ENCODE data around the gene CISTR. TPM values are rescaled to one million over a fixed set of nuclear protein-coding genes. Genes with fewer than 3 reads are reported as not detected.
"Not testable (repeated sequence)": the region's sequence is repeated elsewhere in the genome, so short reads cannot be mapped to it uniquely, and the experiment has no call there.

Gene CISTR
- total and polyA plus RNA-seq, 7 donors, result not detected

DNA sequence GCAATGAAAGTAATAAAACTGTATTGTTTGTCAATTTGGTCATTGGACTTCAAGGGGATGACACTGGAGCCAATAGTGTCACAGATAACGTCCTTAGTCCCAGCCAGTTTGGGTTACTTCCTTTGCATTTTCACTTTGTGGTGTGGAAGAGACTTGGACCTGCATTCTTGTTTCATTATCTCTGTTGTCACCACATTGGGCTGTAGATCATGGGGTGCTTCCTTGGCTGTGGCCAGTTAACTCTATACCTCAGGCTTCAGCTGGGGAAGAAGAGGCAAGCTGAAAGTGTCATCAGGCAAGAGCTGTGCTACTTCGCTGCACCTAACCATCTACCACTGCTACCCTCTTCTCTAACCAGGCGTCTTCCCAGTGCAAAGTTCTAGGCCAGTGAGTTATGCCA lies 15.1 kb upstream of the CISTR start:
- Histone ChIP-seq H3K27ac (no peak overlapping the region), H3K4me1 (peaks cover 0 to 19% (median 17%) of the 10 kb centered on the region in 4 donors), H3K36me3 (no peaks in the 10 kb centered on the region), H3K27me3 (peaks cover 0 to 17% (median 0%) of the 10 kb centered on the region in 3 donors), H3K9me3 (no peaks in the 10 kb centered on the region), H3K4me3 (no peak overlapping the region)
- intact Hi-C loops (cut with DNase I), result no loop called here
- 37 to 63% methylated on average over 3 of the region's 3 CpGs for WGBS, 2 donors
- TF ChIP-seq EP300 (IDR thresholded peaks at IDR 0.05) (no peak), POLR2A (IDR thresholded peaks at IDR 0.05) (no peak), POLR2AphosphoS5 (IDR thresholded peaks at IDR 0.05) (no peak)
- TF ChIP-seq, protein P1, sequence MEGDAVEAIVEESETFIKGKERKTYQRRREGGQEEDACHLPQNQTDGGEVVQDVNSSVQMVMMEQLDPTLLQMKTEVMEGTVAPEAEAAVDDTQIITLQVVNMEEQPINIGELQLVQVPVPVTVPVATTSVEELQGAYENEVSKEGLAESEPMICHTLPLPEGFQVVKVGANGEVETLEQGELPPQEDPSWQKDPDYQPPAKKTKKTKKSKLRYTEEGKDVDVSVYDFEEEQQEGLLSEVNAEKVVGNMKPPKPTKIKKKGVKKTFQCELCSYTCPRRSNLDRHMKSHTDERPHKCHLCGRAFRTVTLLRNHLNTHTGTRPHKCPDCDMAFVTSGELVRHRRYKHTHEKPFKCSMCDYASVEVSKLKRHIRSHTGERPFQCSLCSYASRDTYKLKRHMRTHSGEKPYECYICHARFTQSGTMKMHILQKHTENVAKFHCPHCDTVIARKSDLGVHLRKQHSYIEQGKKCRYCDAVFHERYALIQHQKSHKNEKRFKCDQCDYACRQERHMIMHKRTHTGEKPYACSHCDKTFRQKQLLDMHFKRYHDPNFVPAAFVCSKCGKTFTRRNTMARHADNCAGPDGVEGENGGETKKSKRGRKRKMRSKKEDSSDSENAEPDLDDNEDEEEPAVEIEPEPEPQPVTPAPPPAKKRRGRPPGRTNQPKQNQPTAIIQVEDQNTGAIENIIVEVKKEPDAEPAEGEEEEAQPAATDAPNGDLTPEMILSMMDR (IDR thresholded peaks at IDR 0.05), result no peak
- no peak for DNase-seq

DNA sequence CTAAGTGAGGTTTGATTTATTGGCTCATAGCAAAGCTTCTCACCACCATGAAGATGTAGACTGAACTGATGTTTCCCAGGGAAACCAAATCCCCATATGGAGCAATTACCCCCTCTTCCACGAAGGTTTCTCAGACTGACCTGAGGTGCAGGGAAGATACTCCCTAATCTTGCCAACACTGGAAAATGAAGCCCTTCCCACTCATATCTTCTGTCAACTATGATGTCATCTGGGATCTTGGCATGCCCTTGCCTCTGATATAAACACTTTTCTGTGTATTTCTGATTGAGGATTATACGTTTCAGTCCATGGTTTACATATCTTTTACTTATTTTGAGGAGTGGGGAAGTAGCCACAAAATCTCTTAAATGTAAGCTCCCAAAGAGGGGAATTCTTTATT lies 14.1 kb upstream of the CISTR start:
- intact Hi-C loops (cut with DNase I), result no loop called here
- Histone ChIP-seq H3K27me3 (peaks cover 0 to 18% (median 0%) of the 10 kb centered on the region in 3 donors), H3K36me3 (no peaks in the 10 kb centered on the region), H3K27ac (no peak overlapping the region), H3K4me1 (peaks cover 0 to 19% (median 17%) of the 10 kb centered on the region in 4 donors), H3K9me3 (no peaks in the 10 kb centered on the region), H3K4me3 (no peak overlapping the region)
- 25 to 67% methylated on average over 2 of the region's 2 CpGs for whole genome bisulfite sequencing, 2 donors
- no peak for DNase-seq
- TF ChIP-seq POLR2AphosphoS5 (IDR thresholded peaks at IDR 0.05) (no peak), POLR2A (IDR thresholded peaks at IDR 0.05) (no peak), EP300 (IDR thresholded peaks at IDR 0.05) (no peak)
- TF ChIP-seq, protein P1 (IDR thresholded peaks at IDR 0.05), result no peak

DNA sequence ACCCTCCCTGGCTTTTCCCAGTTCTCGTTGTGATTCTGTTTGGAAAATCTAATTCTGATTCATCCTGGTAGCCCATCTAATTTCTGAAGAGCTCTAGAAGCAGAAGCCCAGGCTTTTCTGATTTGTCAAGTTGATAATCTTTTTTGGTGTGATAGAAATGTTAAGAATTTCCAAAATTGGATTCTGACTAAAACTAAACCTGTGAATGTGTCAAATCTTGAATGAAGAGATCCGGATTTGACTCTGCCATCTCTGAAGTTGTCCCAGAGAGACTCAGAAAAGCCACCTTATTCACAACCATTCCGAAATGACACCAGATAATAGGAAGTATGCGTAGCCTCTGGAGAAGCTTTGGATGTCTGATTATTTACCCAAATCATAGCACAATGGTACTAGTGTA lies 12.8 kb upstream of the CISTR start:
- WGBS, 2 donors, result 70 to 88% methylated on average over 4 of the region's 4 CpGs
- intact Hi-C loops (cut with DNase I), result no loop called here
- H3K4me3 ChIP-seq, result no peak overlapping the region
- H3K36me3 ChIP-seq, result no peaks in the 10 kb centered on the region
- no peak for DNase-seq
- H3K4me1 ChIP-seq, result peaks cover 0 to 11% (median 9%) of the 10 kb centered on the region in 4 donors
- H3K9me3 ChIP-seq, result no peaks in the 10 kb centered on the region
- TF ChIP-seq POLR2A (IDR thresholded peaks at IDR 0.05) (no peak), EP300 (IDR thresholded peaks at IDR 0.05) (no peak), POLR2AphosphoS5 (IDR thresholded peaks at IDR 0.05) (no peak)
- TF ChIP-seq, protein P1 (IDR thresholded peaks at IDR 0.05), result no peak
- H3K27ac ChIP-seq, result no peak overlapping the region
- H3K27me3 ChIP-seq, result peaks cover 0 to 28% (median 5%) of the 10 kb centered on the region in 3 donors

DNA sequence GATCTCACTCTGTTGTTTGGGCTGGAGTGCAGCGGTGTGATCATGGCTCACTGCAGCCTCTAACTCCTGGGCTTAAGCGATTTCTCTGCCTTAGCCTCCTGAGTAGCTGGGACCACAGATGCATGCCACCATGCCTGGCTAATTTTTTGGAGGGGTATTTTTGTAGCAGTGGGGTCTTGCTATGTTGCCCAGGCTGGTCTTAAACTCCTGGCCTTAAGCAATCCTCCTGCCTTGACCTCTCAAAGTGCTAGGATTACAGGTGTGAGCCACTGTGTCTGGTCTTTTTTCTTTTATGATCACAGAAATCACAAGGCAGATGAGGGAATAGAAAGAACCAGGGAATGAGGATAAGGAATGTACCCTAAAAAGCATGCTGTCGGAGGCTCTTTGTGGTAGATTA lies 11.0 kb upstream of the CISTR start:
- peaks cover 0 to 44% (median 10%) of the 10 kb centered on the region in 3 donors for H3K27me3 ChIP-seq
- DNase-seq; H3K36me3 ChIP-seq; H3K27ac ChIP-seq; H3K9me3 ChIP-seq; H3K4me3 ChIP-seq; intact Hi-C loops (cut with DNase I); H3K4me1 ChIP-seq: not testable (repeated sequence)
- WGBS, 2 donors, result 89 to 96% methylated on average over 3 of the region's 3 CpGs

DNA sequence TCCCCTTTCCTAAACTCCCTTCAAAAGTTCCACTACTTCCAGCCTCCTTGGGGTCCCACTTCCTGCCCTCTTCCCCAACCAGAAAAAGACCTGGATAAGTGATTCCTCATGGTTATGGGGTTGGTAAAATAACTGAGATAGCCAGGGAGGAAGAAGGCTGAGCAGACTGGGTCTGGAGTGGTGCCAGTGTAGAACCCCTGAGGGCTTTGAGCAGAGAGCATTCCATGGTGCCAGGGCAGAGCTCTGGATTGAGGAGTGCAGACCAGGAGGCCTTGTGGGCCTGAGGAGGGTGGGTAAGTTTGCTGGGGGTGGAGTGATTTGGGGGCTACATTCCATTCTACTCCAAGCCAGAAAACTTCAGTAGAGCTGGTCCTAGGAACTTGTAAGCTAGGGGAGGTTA lies 9.5 kb upstream of the CISTR start:
- H3K27me3 ChIP-seq, result peaks cover 0 to 44% (median 10%) of the 10 kb centered on the region in 3 donors
- no peak for TF ChIP-seq EP300 (IDR thresholded peaks at IDR 0.05)
- no peak for TF ChIP-seq POLR2AphosphoS5 (IDR thresholded peaks at IDR 0.05)
- TF ChIP-seq, protein P1 (IDR thresholded peaks at IDR 0.05), result no peak
- intact Hi-C loops (cut with DNase I), result no loop called here

More for the DNA sequence above, 9.5 kb upstream of the CISTR start:
- Histone ChIP-seq H3K9me3 (no peaks in the 10 kb centered on the region), H3K4me1 (peaks cover 0 to 4% (median 0%) of the 10 kb centered on the region in 4 donors), H3K36me3 (no peaks in the 10 kb centered on the region), H3K4me3 (no peak overlapping the region), H3K27ac (no peak overlapping the region)
- no peak for DNase-seq

Data from sigmoid colon (tissue), 7 donors.